ENCODE measurements around the gene SUPV3L1. TPM values are rescaled to one million over a fixed set of nuclear protein-coding genes. Genes with fewer than 3 reads are reported as not detected.
A peak's percentile ranks its signal among the peaks of the same experiment; 100 is the strongest.

Gene SUPV3L1
- total and polyA plus RNA-seq, 12 donors: 24.4 to 165 (median 37.6) TPM

- no peak overlapping the region for H3K27ac ChIP-seq
- TF ChIP-seq POLR2A (IDR thresholded peaks at IDR 0.05): no peak
- TF ChIP-seq, protein P1, sequence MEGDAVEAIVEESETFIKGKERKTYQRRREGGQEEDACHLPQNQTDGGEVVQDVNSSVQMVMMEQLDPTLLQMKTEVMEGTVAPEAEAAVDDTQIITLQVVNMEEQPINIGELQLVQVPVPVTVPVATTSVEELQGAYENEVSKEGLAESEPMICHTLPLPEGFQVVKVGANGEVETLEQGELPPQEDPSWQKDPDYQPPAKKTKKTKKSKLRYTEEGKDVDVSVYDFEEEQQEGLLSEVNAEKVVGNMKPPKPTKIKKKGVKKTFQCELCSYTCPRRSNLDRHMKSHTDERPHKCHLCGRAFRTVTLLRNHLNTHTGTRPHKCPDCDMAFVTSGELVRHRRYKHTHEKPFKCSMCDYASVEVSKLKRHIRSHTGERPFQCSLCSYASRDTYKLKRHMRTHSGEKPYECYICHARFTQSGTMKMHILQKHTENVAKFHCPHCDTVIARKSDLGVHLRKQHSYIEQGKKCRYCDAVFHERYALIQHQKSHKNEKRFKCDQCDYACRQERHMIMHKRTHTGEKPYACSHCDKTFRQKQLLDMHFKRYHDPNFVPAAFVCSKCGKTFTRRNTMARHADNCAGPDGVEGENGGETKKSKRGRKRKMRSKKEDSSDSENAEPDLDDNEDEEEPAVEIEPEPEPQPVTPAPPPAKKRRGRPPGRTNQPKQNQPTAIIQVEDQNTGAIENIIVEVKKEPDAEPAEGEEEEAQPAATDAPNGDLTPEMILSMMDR (IDR thresholded peaks at IDR 0.05): no peak
- 85 to 91% (median 90%) methylated on average over 10 to 11 of the region's 11 CpGs for WGBS, 4 donors
- H3K9me3 ChIP-seq (replicated peaks in 1 of 3): no peaks in the 10 kb centered on the region
- H3K4me1 ChIP-seq (replicated peaks in 1 of 2): peaks cover 0 to 3% of the 10 kb centered on the region in 2 donors
- intact Hi-C loops (cut with DNase I): no loop called here
- DNase-seq: no peak
- H3K36me3 ChIP-seq (replicated peaks in 1 of 2): no peaks in the 10 kb centered on the region
- H3K4me3 ChIP-seq: no peak overlapping the region
- H3K27me3 ChIP-seq: no peaks in the 10 kb centered on the region
These were observed 60.4 kb downstream of the SUPV3L1 start for GRCh38 chr10:69240455-69240854.

DNA sequence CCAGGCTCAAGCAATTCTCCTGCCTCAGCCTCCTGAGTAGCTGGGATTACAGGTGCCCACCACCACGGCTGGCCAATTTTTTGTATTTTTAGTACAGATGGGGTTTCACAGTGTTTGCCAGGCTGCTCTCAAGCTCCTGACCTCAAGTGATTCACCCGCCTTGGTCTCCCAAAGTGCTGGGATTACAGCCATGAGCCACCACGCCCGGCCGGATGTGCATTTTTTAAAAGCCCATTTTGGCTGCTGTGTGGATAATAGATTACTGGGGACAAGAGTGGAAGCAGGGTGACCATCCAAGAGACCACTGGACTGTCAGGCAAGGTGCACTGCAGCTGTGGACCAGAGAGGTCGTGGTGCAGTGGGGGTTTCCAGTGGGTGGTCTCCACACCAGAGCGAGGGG, 61.5 kb downstream of the SUPV3L1 start:
- no peaks in the 10 kb centered on the region for H3K36me3 ChIP-seq (replicated peaks in 1 of 2)
- 65 to 82% (median 74%) methylated on average over 7 of the region's 7 CpGs for WGBS, 4 donors
- no peaks in the 10 kb centered on the region for H3K27me3 ChIP-seq
- no peak overlapping the region for H3K4me3 ChIP-seq
- H3K9me3 ChIP-seq (replicated peaks in 1 of 3): no peaks in the 10 kb centered on the region
- no peak for TF ChIP-seq POLR2A (IDR thresholded peaks at IDR 0.05)
- TF ChIP-seq, protein P1 (IDR thresholded peaks at IDR 0.05): no peak
- peak in 3 of 7 donors; percentile 11 to 58 (median 34) for DNase-seq
- H3K27ac ChIP-seq: peak overlapping the region in 1 of 5 donors; percentile 55
- intact Hi-C loops (cut with DNase I): no loop called here
- H3K4me1 ChIP-seq (replicated peaks in 1 of 2): peaks cover 0 to 3% of the 10 kb centered on the region in 2 donors

DNA sequence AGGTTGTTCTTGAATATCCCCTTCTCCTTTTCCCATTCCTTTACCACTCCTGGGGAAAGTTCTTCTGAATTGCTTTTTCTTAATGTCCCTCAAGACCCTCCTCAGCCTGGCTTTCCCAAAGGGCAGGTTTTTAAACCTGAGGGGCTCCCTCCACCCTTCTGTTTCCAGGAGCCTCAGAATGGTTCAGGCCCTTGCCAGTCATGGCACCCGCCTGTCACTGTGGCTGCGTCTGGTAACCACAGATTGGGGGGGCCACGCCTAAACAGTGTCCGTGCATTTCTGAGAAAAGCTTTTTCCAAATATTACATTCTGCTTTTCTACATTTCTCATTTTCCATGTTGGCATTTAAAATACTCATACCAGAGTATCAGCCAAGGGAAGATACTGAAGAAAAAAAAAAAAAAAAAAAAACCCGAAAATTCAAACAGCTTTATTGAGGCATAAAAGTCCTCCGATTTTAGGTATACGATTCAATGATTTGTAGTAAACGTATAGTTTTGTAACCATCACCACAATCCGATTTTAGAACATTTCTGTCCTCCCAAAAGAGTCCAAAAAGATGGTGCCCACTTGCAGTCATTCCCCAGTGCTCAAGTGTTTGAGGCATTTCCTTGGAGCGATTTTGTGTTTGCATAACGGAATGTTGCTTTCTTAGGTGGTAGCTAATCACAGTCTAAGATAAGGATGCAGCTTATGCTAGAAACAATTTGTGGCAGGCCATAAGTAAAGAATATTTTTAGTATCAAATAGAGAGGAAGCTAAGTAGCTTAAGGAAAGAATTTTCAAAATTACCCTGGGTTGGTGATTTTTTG, 62.2 kb downstream of the SUPV3L1 start:
- no peak overlapping the region for H3K4me3 ChIP-seq
- peaks cover 0 to 3% of the 10 kb centered on the region in 2 donors for H3K4me1 ChIP-seq (replicated peaks in 1 of 2)
- no peaks in the 10 kb centered on the region for H3K9me3 ChIP-seq (replicated peaks in 1 of 3)
- no peak for DNase-seq
- H3K27me3 ChIP-seq: no peaks in the 10 kb centered on the region
- intact Hi-C loops (cut with DNase I): no loop called here
- no peaks in the 10 kb centered on the region for H3K36me3 ChIP-seq (replicated peaks in 1 of 2)
- WGBS, 4 donors: 79 to 81% (median 80%) methylated on average over 11 of the region's 11 CpGs
- peak overlapping the region in 1 of 5 donors; percentile 55 for H3K27ac ChIP-seq
- TF ChIP-seq, protein P1 (IDR thresholded peaks at IDR 0.05): no peak
- TF ChIP-seq POLR2A (IDR thresholded peaks at IDR 0.05): no peak

DNA sequence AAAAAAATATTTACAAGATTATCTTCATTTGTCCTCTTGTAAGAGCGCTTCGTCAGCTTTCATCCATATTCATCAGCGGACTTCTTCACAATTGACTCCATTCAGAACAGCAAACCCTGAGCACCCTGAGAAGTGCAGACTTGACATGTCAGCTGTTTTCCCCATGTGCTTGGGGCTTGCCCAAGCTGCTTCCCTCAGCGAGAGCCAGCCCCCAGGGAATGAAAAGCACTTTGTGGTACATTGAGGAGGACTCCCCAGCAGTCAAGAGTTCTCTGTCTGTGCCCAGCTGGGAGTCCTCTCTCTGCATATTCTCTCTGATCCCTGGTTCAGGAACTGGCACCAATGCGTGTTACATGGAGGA, 62.8 kb downstream of the SUPV3L1 start:
- H3K36me3 ChIP-seq (replicated peaks in 1 of 2): no peaks in the 10 kb centered on the region
- intact Hi-C loops (cut with DNase I): no loop called here
- H3K9me3 ChIP-seq (replicated peaks in 1 of 3): no peaks in the 10 kb centered on the region
- H3K27me3 ChIP-seq: no peaks in the 10 kb centered on the region
- no peak overlapping the region for H3K4me3 ChIP-seq
- H3K4me1 ChIP-seq (replicated peaks in 1 of 2): peaks cover 0 to 3% of the 10 kb centered on the region in 2 donors
- no peak overlapping the region for H3K27ac ChIP-seq
- WGBS, 4 donors: 75 to 85% (median 79%) methylated on average over 4 to 5 of the region's 5 CpGs
- TF ChIP-seq POLR2A (IDR thresholded peaks at IDR 0.05): no peak
- TF ChIP-seq, protein P1 (IDR thresholded peaks at IDR 0.05): no peak
- DNase-seq: no peak

All from adrenal gland (tissue), 12 donors.